K562 (cell line): ENCODE results near the gene CDHR2. TPM values are rescaled to one million over a fixed set of nuclear protein-coding genes. Genes with fewer than 3 reads are reported as not detected.

Experiments
- CBFB ChIP-seq: sonication (generic); formaldehyde crosslinking; IDR thresholded peaks from 2 replicates; pipeline ENCODE4 v1.4.0; 2020; ENCODE audit warnings: mild to moderate bottlenecking, missing genetic modification reagents
- FOXA3 ChIP-seq, 2 experiments: fragments of 450-650 bp in 1 of 2; sonication (generic) in 1 of 2; formaldehyde crosslinking; IDR thresholded peaks in 1 of 2; conservative IDR thresholded peaks in 1 of 2; 2 replicates each; pipeline versions ENCODE4 v1.4.0 to v1.8.0; 2020 to 2022; ENCODE audit warnings: mild to moderate bottlenecking in 2 of 2, missing genetic modification reagents in 1 of 2
- FOXK2 ChIP-seq, 2 experiments: fragments of 450-650 bp; IDR thresholded peaks in 1 of 2; conservative IDR thresholded peaks in 1 of 2; 2 replicates each; pipeline ENCODE4 v1.6.1; 2016; ENCODE audit warnings: low read depth in 2 of 2, mild to moderate bottlenecking in 1 of 2
- HNRNPH1 ChIP-seq: fragments of 200-400 bp; formaldehyde crosslinking; optimal IDR thresholded peaks from 2 replicates; pipeline ENCODE3; 2017; ENCODE audit warnings: low read depth, mild to moderate bottlenecking, low read length, moderate library complexity
- MCM3 ChIP-seq: fragments of 450-650 bp; IDR thresholded peaks from 2 replicates; pipeline ENCODE4 v1.6.1; 2016
- NELFE ChIP-seq: IDR thresholded peaks from 2 replicates; pipeline ENCODE4 v1.6.1; 2011; ENCODE audit warnings: mild to moderate bottlenecking; ENCODE audit not compliant: insufficient read depth, insufficient read length
- NEUROD1 ChIP-seq: fragments of 150-350 bp; IDR thresholded peaks from 2 replicates; pipeline ENCODE4 v1.6.1; 2014; ENCODE audit warnings: borderline replicate concordance, low read length, low read depth; ENCODE audit not compliant: partially characterized antibody
- NFXL1 ChIP-seq: fragments of 450-650 bp; formaldehyde crosslinking; IDR thresholded peaks from 2 replicates; pipeline ENCODE4 v1.4.0; 2021; ENCODE audit warnings: mild to moderate bottlenecking
- POLR3G ChIP-seq: IDR thresholded peaks from 2 replicates; pipeline ENCODE4 v1.6.1; 2011; ENCODE audit not compliant: insufficient read length, insufficient replicate concordance; ENCODE audit errors: extremely low read depth
- RBM25 ChIP-seq: fragments of 200-400 bp; formaldehyde crosslinking; IDR thresholded peaks from 2 replicates; pipeline ENCODE4 v1.6.1; 2018; ENCODE audit warnings: low read length, low read depth, moderate library complexity; ENCODE audit not compliant: severe bottlenecking
- RUNX1 ChIP-seq: sonication (generic); IDR thresholded peaks from 2 replicates; pipeline ENCODE4 v1.6.1; 2016; ENCODE audit warnings: antibody characterized with exemption, low read depth
- SETDB1 ChIP-seq: IDR thresholded peaks from one replicate; pipeline ENCODE4 v1.6.1; 2012; ENCODE audit warnings: low read length, control low read depth, inconsistent platforms
- ZFP1 ChIP-seq: fragments of 450-650 bp; formaldehyde crosslinking; IDR thresholded peaks from 2 replicates; pipeline ENCODE4 v1.4.0; 2020; ENCODE audit warnings: mild to moderate bottlenecking, mixed read lengths
- ZNF24 ChIP-seq: fragments of 450-650 bp; IDR thresholded peaks from 2 replicates; pipeline ENCODE4 v1.6.1; 2016
- ZNF699 ChIP-seq: fragments of 250-450 bp; sonication (Bioruptor Pico); IDR thresholded peaks from 2 replicates; pipeline ENCODE4 v1.8.0; 2021; ENCODE audit warnings: mild to moderate bottlenecking, moderate library complexity; ENCODE audit not compliant: insufficient replicate concordance
- ZNF740 ChIP-seq, 3 experiments: fragments of 200-800 bp in 1 of 3; sonication (Bioruptor generic) in 1 of 3; sonication (generic) in 1 of 3; formaldehyde crosslinking in 1 of 3; IDR thresholded peaks; 2 replicates each; pipeline versions ENCODE4 v1.6.1 to v1.8.0; 2016 to 2022; ENCODE audit warnings: mild to moderate bottlenecking in 2 of 3, missing compliant biosample characterization in 2 of 3, missing genetic modification characterization in 2 of 3, missing genetic modification reagents in 1 of 3
- polyA plus RNA-seq, 8 experiments: library from polyadenylated mRNA; depleted of rRNA in 4 of 8; stranded (reverse) in 5 of 8; unstranded in 3 of 8; fragments of >200 nt; fragmentation: Nextera tagmentation in 2 of 8; fragmentation: Illumina TruSeq in 1 of 8; extraction: Ambion mirVana in 2 of 8; extraction: Trizol in 1 of 8; gene quantifications; 2 replicates each; pipeline versions ENCODE4 v1.2.1 to v1.2.3, GENCODE V29; 2011 to 2014; ENCODE audit warnings: inconsistent platforms in 1 of 8, missing spikeins in 1 of 8
- total RNA-seq, 7 experiments: library from RNA; depleted of rRNA in 6 of 7; stranded (reverse); fragments of >200 nt in 6 of 7; fragmentation: Illumina TruSeq in 2 of 7; extraction: Trizol in 2 of 7; gene quantifications; 2 replicates each; pipeline versions ENCODE4 v1.2.1 to v1.2.3, GENCODE V29; 2011 to 2021; ENCODE audit warnings: low replicate concordance in 1 of 7
- TF ChIP-seq, protein P1 (sequence below), 2 experiments: fragments of 450-650 bp; conservative IDR thresholded peaks; 2 replicates each; pipeline ENCODE4 v1.6.1; 2017; ENCODE audit warnings: mild to moderate bottlenecking in 2 of 2, moderate library complexity in 2 of 2
- TF ChIP-seq, protein P2 (sequence below): sonication (generic); formaldehyde crosslinking; IDR thresholded peaks from 2 replicates; pipeline ENCODE4 v1.8.0; 2023; ENCODE audit warnings: mild to moderate bottlenecking, missing genetic modification reagents
- TF ChIP-seq, protein P3 (sequence below): fragments of 450-650 bp; IDR thresholded peaks from 2 replicates; pipeline ENCODE4 v1.6.1; 2016; ENCODE audit warnings: borderline replicate concordance

CDHR2 gene
- total and polyA plus RNA-seq, 9 of the 15 experiments (the other 6 are each of a cell fraction or from before 2014, with no cell fraction given) = 0.01 to 0.62 (median 0.09) TPM; not detected in 2

GRCh38 chr5:176537554-176538229 is 11.4 kb upstream of the CDHR2 start (continued):
- TF ChIP-seq, protein P1, sequence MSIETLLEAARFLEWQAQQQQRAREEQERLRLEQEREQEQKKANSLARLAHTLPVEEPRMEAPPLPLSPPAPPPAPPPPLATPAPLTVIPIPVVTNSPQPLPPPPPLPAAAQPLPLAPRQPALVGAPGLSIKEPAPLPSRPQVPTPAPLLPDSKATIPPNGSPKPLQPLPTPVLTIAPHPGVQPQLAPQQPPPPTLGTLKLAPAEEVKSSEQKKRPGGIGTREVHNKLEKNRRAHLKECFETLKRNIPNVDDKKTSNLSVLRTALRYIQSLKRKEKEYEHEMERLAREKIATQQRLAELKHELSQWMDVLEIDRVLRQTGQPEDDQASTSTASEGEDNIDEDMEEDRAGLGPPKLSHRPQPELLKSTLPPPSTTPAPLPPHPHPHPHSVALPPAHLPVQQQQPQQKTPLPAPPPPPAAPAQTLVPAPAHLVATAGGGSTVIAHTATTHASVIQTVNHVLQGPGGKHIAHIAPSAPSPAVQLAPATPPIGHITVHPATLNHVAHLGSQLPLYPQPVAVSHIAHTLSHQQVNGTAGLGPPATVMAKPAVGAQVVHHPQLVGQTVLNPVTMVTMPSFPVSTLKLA (conservative IDR thresholded peaks at IDR 0.05) = peak; percentile 90 to 93
- TF ChIP-seq SETDB1 (no peak), NFXL1 (no peak), ZNF740 (CRISPR knock-in tag; IDR thresholded peaks at IDR 0.05) (0 out of 2 replicates have a peak, but pooled peaks have one; percentile 36), ZNF740 (tag; IDR thresholded peaks at IDR 0.05) (no peak), RBM25 (peak; percentile 48), HNRNPH1 (no peak), POLR3G (no peak), ZNF24 (no peak), ZNF699 (no peak), FOXA3 (CRISPR knock-in tag; conservative IDR thresholded peaks at IDR 0.05 in 1 of 2, IDR thresholded peaks at IDR 0.05 in 1 of 2) (peak in 1 of 2 experiments; percentile 86; a peak in 2 of 4 replicates), ZFP1 (CRISPR knock-in tag) (no peak), MCM3 (no peak), NEUROD1 (peak; percentile 77), NELFE (no peak), RUNX1 (no peak), FOXK2 (conservative IDR thresholded peaks at IDR 0.05 in 1 of 2, IDR thresholded peaks at IDR 0.05 in 1 of 2; ENCODE audit: low read depth in 2 of 2) (peak; percentile 98 to 99), CBFB (CRISPR knock-in tag) (0 out of 2 replicates have a peak, but pooled peaks have one; percentile 18)
- TF ChIP-seq, protein P2, sequence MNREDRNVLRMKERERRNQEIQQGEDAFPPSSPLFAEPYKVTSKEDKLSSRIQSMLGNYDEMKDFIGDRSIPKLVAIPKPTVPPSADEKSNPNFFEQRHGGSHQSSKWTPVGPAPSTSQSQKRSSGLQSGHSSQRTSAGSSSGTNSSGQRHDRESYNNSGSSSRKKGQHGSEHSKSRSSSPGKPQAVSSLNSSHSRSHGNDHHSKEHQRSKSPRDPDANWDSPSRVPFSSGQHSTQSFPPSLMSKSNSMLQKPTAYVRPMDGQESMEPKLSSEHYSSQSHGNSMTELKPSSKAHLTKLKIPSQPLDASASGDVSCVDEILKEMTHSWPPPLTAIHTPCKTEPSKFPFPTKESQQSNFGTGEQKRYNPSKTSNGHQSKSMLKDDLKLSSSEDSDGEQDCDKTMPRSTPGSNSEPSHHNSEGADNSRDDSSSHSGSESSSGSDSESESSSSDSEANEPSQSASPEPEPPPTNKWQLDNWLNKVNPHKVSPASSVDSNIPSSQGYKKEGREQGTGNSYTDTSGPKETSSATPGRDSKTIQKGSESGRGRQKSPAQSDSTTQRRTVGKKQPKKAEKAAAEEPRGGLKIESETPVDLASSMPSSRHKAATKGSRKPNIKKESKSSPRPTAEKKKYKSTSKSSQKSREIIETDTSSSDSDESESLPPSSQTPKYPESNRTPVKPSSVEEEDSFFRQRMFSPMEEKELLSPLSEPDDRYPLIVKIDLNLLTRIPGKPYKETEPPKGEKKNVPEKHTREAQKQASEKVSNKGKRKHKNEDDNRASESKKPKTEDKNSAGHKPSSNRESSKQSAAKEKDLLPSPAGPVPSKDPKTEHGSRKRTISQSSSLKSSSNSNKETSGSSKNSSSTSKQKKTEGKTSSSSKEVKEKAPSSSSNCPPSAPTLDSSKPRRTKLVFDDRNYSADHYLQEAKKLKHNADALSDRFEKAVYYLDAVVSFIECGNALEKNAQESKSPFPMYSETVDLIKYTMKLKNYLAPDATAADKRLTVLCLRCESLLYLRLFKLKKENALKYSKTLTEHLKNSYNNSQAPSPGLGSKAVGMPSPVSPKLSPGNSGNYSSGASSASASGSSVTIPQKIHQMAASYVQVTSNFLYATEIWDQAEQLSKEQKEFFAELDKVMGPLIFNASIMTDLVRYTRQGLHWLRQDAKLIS (CRISPR knock-in tag) = peak; percentile 88; the same call in 1 of the 2 replicates
- TF ChIP-seq, protein P3, sequence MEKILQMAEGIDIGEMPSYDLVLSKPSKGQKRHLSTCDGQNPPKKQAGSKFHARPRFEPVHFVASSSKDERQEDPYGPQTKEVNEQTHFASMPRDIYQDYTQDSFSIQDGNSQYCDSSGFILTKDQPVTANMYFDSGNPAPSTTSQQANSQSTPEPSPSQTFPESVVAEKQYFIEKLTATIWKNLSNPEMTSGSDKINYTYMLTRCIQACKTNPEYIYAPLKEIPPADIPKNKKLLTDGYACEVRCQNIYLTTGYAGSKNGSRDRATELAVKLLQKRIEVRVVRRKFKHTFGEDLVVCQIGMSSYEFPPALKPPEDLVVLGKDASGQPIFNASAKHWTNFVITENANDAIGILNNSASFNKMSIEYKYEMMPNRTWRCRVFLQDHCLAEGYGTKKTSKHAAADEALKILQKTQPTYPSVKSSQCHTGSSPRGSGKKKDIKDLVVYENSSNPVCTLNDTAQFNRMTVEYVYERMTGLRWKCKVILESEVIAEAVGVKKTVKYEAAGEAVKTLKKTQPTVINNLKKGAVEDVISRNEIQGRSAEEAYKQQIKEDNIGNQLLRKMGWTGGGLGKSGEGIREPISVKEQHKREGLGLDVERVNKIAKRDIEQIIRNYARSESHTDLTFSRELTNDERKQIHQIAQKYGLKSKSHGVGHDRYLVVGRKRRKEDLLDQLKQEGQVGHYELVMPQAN = peak; percentile 64
